NB4 (cell line): ENCODE results near the gene TSKS.

Source experiments
- DNase-seq: peaks from one replicate; pipeline ENCODE4 v3.0.0; 2010; ENCODE audit warnings: low read depth
- H3K4me3 ChIP-seq: one replicate; pipeline ENCODE4 v1.5.1; 2011; ENCODE audit warnings: mild to moderate bottlenecking, low read depth, low read length, moderate library complexity
- MYC ChIP-seq: IDR thresholded peaks from 2 replicates; pipeline ENCODE4 v1.6.1; 2011; ENCODE audit warnings: low read depth, low read length
- POLR2A ChIP-seq: IDR thresholded peaks from 2 replicates; pipeline ENCODE4 v1.6.1; 2011; ENCODE audit warnings: mild to moderate bottlenecking; ENCODE audit not compliant: insufficient read length; ENCODE audit errors: extremely low read depth
- TF ChIP-seq, protein P1 (sequence below): IDR thresholded peaks from one replicate; pipeline ENCODE4 v1.5.1; 2012; ENCODE audit warnings: low read depth, low read length
- TF ChIP-seq, protein P2 (sequence below): IDR thresholded peaks from 2 replicates; pipeline ENCODE4 v1.6.1; 2011; ENCODE audit warnings: low read depth, low read length

The TSKS gene

DNA sequence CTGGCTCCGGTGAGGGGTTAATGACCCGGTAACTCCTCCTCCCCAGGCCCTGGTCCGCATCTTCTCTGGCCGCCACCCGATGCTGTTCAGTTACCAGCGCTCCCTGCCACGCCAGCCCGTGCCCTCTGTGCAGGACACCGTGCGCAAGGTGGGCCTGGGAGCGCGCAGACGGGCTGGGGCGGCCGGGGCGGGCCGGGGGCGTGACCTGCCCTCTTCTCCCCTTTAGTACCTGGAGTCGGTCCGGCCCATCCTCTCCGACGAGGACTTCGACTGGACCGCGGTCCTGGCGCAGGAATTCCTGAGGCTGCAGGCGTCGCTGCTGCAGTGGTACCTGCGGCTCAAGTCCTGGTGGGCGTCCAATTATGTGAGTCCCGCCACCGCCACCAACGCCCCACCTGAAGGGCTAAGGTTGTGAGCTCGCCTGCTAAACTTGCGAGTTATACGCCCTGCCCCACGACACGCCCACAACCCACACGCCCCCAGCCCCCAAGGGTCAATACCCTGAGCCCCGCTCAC lies 61.8 kb downstream of the TSKS start:
- DNase-seq, result no peak
- no peak overlapping the region for H3K4me3 ChIP-seq

DNA sequence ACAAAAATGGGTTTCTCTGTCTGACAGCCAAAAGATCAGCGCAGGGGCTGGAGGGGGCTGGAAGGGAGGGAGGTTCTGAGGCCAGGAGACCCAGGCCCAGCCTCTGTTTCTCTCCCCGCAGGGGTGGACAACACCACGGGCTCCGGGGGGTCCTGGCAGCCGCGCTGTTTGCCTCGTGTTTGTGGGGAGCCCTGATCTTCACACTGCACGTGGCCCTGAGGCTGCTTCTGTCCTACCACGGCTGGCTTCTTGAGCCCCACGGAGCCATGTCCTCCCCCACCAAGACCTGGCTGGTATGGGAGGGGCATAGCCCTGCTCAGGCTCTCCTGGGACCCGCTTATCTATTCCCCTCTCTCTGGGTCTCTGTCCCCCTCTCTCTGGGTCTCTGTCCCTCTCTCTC lies 62.5 kb downstream of the TSKS start:
- H3K4me3 ChIP-seq, result no peak overlapping the region
- no peak for TF ChIP-seq MYC
- TF ChIP-seq POLR2A, result no peak
- TF ChIP-seq, protein P1, sequence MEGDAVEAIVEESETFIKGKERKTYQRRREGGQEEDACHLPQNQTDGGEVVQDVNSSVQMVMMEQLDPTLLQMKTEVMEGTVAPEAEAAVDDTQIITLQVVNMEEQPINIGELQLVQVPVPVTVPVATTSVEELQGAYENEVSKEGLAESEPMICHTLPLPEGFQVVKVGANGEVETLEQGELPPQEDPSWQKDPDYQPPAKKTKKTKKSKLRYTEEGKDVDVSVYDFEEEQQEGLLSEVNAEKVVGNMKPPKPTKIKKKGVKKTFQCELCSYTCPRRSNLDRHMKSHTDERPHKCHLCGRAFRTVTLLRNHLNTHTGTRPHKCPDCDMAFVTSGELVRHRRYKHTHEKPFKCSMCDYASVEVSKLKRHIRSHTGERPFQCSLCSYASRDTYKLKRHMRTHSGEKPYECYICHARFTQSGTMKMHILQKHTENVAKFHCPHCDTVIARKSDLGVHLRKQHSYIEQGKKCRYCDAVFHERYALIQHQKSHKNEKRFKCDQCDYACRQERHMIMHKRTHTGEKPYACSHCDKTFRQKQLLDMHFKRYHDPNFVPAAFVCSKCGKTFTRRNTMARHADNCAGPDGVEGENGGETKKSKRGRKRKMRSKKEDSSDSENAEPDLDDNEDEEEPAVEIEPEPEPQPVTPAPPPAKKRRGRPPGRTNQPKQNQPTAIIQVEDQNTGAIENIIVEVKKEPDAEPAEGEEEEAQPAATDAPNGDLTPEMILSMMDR, result no peak
- TF ChIP-seq, protein P2, sequence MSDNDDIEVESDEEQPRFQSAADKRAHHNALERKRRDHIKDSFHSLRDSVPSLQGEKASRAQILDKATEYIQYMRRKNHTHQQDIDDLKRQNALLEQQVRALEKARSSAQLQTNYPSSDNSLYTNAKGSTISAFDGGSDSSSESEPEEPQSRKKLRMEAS, result no peak
- DNase-seq, result no peak

More for the DNA sequence above, 61.8 kb downstream of the TSKS start:
- TF ChIP-seq MYC (no peak), POLR2A (no peak)
- TF ChIP-seq, protein P1, result no peak
- TF ChIP-seq, protein P2, result no peak

DNA sequence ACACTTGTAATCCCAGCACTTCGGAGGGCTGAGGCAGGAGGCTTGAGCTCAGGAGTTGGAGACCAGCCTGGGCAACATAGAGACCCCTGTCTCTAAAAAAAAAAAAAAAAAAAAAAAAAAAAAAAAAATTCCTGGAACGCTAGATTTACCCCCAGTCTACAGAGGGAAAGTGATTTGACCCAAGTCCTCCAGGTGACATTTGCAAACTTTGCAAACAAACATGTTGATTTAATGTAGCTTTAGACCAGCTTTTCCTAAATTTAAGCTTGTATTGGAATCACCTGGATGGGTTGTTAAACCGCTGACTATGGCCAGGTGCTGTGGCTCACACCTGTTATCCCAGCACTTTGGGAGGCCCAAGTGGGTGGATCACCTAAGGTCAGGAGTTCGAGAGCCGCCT lies 63.7 kb downstream of the TSKS start:
- no peak for DNase-seq
- H3K4me3 ChIP-seq, result no peak overlapping the region
- no peak for TF ChIP-seq POLR2A
- TF ChIP-seq, protein P2, result no peak
- TF ChIP-seq MYC, result no peak
- TF ChIP-seq, protein P1, result no peak

DNA sequence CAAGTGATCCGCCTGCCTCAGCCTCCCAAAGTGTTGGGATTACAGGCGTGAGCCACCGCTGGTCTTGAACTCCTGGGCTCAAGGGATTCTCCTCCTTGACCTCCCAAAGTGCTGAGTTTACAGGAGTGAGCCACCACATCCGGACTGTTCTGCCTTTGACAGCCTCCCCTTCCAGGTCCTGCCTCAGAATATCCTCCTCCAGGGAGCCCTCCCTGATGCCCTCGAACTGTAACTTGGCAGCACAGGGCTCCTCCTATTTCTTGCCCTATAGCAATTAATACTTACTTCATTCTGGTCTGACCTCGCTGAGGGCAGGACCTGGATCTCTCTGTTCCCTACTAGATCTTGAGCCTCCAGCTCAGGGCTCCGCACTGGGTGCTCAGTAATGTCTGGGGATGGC lies 66.2 kb downstream of the TSKS start:
- H3K4me3 ChIP-seq, result no peak overlapping the region
- TF ChIP-seq, protein P1, result no peak
- no peak for TF ChIP-seq MYC
- TF ChIP-seq, protein P2, result no peak
- no peak for TF ChIP-seq POLR2A

DNA sequence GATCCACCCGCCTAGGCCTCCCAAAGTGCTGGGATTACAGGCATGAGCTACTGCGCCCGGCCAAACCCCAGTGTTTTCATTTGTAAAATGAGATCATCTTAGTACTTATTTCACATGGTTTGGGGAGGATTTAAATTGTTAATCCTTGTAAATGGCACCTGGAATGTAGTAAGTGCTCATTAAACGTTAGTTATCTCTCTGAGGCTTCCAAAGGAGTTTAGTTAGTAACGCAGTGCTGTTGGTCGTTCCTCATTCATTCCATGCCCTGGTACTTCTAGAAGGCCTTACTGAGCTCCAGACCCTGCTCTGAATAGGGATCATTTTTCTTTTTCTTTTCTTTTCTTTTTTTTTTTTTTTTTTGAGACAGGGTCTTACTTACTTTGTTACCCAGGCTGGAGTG lies 67.0 kb downstream of the TSKS start:
- TF ChIP-seq, protein P1, result no peak
- TF ChIP-seq, protein P2, result no peak
- TF ChIP-seq MYC (no peak), POLR2A (no peak)
- no peak overlapping the region for H3K4me3 ChIP-seq
- no peak for DNase-seq

More for the DNA sequence above, 66.2 kb downstream of the TSKS start:
- no peak for DNase-seq
